Stimulated activated effector memory CD8-positive, alpha-beta T cell treated with anti-CD3 and anti-CD28 coated beads, Interleukin-12 subunit alpha, Interleukin-12 subunit beta, amount 100 ng/mL, for 72 hours (primary cell): ENCODE results near the gene TRIP4.
"Not testable (repeated sequence)": the region's sequence is repeated elsewhere in the genome, so short reads cannot be mapped to it uniquely, and the experiment has no call there.

Experiments used
- ATAC-seq: fragments of 150-1000 bp; cut with Tn5 transposase; 2 replicates; pipeline ENCODE4 v1.10.0; 2021
- DNase-seq, 2 donors: peaks; one replicate each; pipeline ENCODE4 v3.0.0; 2021 to 2022; ENCODE audit warnings: low spot score in 2 of 2
- H3K27ac Mint-ChIP-seq: one replicate; pipeline ENCODE4 v1.8.0; 2022; ENCODE audit warnings: mild to moderate bottlenecking, mixed read lengths
- H3K36me3 Mint-ChIP-seq: one replicate; pipeline ENCODE4 v1.8.0; 2022; ENCODE audit warnings: mild to moderate bottlenecking, mixed read lengths
- H3K4me1 Mint-ChIP-seq: one replicate; pipeline ENCODE4 v1.8.0; 2022; ENCODE audit warnings: mixed read lengths
- H3K4me3 Mint-ChIP-seq: one replicate; pipeline ENCODE4 v1.8.0; 2022; ENCODE audit warnings: mild to moderate bottlenecking, mixed read lengths
- H3K9me3 Mint-ChIP-seq: one replicate; pipeline ENCODE4 v1.8.0; 2022; ENCODE audit warnings: mixed read lengths

The TRIP4 gene

DNA sequence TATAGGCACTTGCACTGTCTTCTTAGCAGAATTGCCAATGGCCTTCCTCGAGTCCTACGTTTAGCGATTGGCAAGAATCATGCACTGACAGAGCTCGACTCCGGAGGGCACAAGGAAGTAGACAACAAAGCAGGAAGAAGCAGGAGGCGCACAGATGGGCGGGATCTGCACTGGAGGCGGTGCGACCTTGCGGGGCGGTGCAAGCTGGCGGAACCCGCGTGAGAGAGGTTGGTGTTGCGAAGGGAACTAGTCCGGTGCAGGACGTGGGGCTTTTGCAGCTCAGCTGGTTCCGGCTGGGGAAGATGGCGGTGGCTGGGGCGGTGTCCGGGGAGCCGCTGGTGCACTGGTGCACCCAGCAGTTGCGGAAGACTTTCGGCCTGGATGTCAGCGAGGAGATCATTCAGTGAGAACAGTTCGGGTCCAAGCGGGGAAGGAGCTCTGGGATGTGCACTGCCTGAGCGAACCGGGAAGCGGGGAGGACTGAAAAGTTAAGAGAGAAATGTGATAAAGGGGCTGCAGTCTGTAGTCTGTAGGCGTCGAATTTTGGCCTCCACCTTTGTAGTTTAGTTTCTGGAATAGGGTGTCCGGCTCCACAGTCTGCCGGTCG lies at the start of gene TRIP4:
TRIP4 (plus strand) TSS at position 275 of the 607 bp plus-strand sequence; CDS start at position 303, 28 bp downstream.
- peak within 1 kb of the TSS; percentile 92 for H3K27ac Mint-ChIP-seq
- H3K36me3 Mint-ChIP-seq: peaks cover 35% of the 10 kb centered on the region
- peak within 1 kb of the TSS; percentile 92 for H3K4me3 Mint-ChIP-seq
- ATAC-seq: peak; percentile 100
- H3K9me3 Mint-ChIP-seq: no peaks in the 10 kb centered on the region
- peak; percentile 87 to 98 for DNase-seq
- H3K4me1 Mint-ChIP-seq: peaks cover 19% of the 10 kb centered on the region

DNA sequence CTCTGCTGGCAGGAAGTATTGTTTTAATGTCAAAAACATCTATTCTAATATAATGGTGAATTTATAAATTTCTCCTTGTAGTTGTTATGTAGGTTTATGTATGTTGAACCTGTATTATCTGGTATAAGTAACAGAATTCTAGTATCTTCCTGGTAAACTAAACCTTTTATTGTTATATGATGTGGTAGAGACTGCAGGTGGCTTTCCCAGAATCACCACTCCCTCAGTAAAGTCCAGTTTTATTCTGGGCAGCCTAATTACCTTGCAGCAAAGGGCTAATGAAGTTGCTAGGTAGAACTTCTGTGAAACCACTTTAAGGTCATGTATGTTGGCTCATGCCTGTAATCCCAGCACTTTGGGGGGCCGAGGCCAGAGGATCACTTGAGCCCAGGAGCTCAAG lies 47.3 kb upstream of the TRIP4 start:
- no peak overlapping the region for H3K27ac Mint-ChIP-seq
- H3K36me3 Mint-ChIP-seq: peaks cover 18% of the 10 kb centered on the region
- ATAC-seq (no peak), DNase-seq (no peak)
- H3K4me3 Mint-ChIP-seq: no peak overlapping the region
- H3K4me1 Mint-ChIP-seq: peaks cover 18% of the 10 kb centered on the region
- no peaks in the 10 kb centered on the region for H3K9me3 Mint-ChIP-seq

DNA sequence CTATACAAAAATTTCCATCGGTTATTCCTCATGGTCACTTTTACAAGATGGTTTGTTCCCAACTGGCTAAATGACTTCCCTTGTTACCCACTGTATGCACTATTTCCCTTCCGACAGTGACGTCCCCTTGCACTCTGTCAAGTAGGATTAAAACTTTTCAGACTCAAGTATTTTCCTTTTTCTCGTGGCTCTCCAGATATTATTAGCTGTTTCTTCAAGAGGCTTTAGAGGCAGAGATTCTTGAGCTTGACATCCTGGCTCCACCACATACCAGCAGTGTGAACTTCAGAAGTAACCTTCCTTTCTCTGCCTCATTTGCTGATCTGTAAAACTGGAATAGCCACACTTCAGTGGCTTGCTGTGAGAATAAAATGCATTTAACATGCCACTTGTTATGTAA lies 45.7 kb upstream of the TRIP4 start:
- Mint-ChIP-seq H3K27ac (no peak overlapping the region), H3K9me3 (no peaks in the 10 kb centered on the region), H3K36me3 (peaks cover 25% of the 10 kb centered on the region), H3K4me3 (no peak overlapping the region), H3K4me1 (peaks cover 8% of the 10 kb centered on the region)
- ATAC-seq: no peak
- no peak for DNase-seq

DNA sequence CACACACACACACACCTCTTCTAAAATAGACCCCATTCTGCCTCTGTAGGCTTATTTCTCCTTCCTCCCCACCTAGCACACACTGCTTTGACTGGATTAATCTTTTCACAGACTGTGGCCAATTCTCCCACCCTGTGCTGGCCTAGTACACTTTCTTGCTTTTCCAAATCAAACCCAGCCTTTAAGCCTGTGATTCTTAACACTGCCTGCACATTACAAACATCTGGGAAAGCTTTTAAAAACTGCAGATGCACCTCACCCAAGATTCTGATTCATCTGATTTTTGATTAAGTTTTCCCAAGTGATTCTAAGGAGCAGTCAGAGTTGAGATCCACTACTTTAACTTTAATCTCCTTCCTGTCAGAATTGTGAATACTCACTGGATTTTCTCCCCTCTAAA lies 44.4 kb upstream of the TRIP4 start:
- no peak overlapping the region for H3K4me3 Mint-ChIP-seq

DNA sequence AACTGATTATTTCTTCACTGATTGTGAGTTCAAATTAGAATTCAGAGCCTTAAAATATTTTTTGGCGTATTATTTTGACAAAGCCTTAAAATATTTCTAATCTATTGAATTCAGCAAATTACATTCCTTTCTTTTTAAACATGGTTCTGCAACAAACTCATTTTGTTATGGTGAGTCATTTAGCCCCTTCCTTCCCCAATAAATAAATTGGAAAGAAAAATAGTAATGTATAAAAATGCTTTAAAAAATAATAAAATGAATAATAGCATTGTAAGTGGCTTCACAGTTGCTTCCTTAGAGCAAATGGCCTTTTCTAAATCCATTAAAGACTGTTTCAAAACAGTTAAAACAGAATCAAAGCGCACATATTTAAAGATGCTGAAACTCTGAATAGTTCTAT lies 43.8 kb upstream of the TRIP4 start:
- Mint-ChIP-seq H3K27ac (no peak overlapping the region), H3K4me3 (no peak overlapping the region), H3K36me3 (peaks cover 31% of the 10 kb centered on the region), H3K4me1 (peaks cover 25% of the 10 kb centered on the region), H3K9me3 (no peaks in the 10 kb centered on the region)
- DNase-seq (no peak), ATAC-seq (no peak)

More for the DNA sequence above, 44.4 kb upstream of the TRIP4 start:
- peaks cover 19% of the 10 kb centered on the region for H3K4me1 Mint-ChIP-seq
- no peak for ATAC-seq
- no peaks in the 10 kb centered on the region for H3K9me3 Mint-ChIP-seq
- DNase-seq: no peak
- H3K27ac Mint-ChIP-seq: no peak overlapping the region
- H3K36me3 Mint-ChIP-seq: peaks cover 31% of the 10 kb centered on the region

DNA sequence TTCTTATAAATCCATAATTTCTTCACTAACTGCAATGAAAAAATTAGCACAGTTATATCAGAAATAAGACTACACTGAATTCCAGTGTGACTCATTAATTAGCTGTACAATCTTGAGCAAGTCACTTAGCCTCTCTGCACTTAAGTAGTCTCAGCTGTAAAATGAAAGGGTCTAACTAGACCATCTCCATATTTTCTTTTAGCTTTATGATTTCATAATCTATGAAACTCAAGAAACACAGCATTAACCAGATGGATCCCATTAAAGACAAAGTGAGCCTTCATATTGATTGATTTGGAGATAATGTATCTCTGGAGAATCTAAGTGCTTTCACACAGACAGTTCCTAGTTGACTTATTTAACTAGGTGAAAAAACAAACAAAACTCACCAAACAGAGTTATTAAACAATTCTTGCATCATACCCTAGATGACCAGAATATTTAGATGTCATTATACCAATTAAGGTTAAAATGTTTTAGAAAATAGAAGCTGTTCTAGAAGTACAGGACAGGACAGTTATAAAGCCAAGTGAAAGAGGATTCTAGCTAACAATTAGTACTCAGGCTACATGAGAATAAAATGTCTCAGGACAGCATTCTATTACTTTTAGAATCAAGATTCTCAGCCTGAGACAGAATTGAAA lies 42.9 kb upstream of the TRIP4 start:
- peaks cover 39% of the 10 kb centered on the region for H3K36me3 Mint-ChIP-seq
- H3K4me3 Mint-ChIP-seq: no peak overlapping the region
- ATAC-seq (no peak), DNase-seq (no peak)
- no peaks in the 10 kb centered on the region for H3K9me3 Mint-ChIP-seq
- no peak overlapping the region for H3K27ac Mint-ChIP-seq
- H3K4me1 Mint-ChIP-seq: peaks cover 25% of the 10 kb centered on the region

DNA sequence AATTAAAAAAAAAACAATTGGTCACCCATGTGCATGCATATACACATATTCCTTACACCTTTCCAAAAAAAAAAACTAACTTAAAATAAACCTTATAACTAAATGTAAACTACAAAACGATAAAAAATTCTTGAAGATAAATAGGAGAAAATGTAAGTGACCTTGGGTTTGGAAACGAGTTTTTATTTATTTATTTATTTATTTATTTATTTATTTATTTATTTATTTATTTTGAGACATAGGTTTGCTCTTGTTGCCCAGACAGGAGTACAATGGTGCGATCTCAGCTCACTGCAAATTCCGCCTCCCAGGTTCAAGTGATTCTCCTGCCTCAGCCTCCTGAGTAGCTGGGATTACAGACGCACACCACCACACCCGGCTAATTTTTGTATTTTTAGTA lies 41.4 kb upstream of the TRIP4 start:
- not testable (repeated sequence) for ATAC-seq, H3K4me3 Mint-ChIP-seq, H3K9me3 Mint-ChIP-seq, H3K27ac Mint-ChIP-seq, DNase-seq
- Mint-ChIP-seq H3K36me3 (peaks cover 40% of the 10 kb centered on the region), H3K4me1 (peaks cover 25% of the 10 kb centered on the region)

DNA sequence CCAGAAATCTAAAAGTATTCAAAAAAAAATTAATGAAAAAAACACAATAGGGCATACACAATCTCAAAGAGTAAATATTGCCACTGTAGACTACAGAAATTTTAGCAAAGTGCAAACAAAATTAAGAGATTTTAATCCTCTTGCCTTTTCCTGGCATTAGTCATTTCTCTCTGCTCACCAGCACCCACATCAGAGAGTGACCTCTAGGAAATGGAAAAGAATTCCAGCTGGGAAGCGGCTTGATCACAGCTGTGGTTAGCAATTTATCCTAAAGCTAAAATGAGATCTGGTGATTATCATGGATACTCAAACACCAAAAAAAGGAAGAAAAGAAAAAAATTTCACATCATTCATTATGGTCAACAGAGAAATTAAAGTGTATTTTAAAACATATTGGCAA lies 39.2 kb upstream of the TRIP4 start:
- DNase-seq (no peak), ATAC-seq (no peak)
- H3K9me3 Mint-ChIP-seq: no peaks in the 10 kb centered on the region
- peaks cover 43% of the 10 kb centered on the region for H3K36me3 Mint-ChIP-seq
- H3K4me1 Mint-ChIP-seq: peaks cover 19% of the 10 kb centered on the region
- no peak overlapping the region for H3K4me3 Mint-ChIP-seq
- H3K27ac Mint-ChIP-seq: peak overlapping the region; percentile 10

DNA sequence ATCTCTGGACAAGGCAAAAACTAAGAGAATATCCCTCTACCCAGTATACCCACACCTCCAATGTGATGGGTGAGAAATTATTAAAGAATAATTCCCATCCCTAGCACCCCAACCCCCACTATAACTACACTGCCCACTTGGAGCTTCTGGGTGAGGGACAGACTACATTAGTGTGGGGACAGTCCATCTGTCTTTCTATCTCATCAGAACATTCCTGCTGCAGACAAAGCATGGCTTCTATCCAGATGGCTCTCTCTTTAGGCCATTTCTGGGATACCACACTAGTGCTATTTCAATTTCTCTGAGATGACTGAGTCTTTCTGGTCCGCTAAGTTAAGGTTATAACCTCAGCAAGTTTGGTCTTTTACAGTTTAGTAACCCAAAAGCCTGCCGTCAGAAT lies 38.3 kb upstream of the TRIP4 start:
- Mint-ChIP-seq H3K4me3 (no peak overlapping the region), H3K36me3 (peaks cover 43% of the 10 kb centered on the region), H3K27ac (no peak overlapping the region), H3K9me3 (no peaks in the 10 kb centered on the region), H3K4me1 (peaks cover 17% of the 10 kb centered on the region)
- DNase-seq (no peak), ATAC-seq (no peak)

DNA sequence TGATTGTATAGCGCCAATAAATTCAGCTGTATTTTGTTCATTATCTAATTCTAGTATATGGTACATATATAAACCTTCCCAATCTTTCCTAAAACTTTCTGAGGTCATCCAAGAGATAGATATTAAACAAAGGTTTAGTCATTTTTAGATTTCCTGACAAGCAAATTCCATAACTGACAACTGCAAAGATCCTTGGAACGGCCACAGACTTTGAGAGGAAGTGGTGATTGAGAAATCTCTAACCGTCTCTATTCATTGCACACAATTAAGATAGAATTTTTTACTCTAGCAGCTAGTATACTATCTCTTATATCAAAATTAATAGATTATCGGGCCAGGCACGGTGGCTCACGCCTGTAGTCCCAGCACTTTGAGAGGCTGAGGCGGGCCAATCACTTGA lies 36.4 kb upstream of the TRIP4 start:
- no peak for DNase-seq
- peaks cover 53% of the 10 kb centered on the region for H3K36me3 Mint-ChIP-seq

DNA sequence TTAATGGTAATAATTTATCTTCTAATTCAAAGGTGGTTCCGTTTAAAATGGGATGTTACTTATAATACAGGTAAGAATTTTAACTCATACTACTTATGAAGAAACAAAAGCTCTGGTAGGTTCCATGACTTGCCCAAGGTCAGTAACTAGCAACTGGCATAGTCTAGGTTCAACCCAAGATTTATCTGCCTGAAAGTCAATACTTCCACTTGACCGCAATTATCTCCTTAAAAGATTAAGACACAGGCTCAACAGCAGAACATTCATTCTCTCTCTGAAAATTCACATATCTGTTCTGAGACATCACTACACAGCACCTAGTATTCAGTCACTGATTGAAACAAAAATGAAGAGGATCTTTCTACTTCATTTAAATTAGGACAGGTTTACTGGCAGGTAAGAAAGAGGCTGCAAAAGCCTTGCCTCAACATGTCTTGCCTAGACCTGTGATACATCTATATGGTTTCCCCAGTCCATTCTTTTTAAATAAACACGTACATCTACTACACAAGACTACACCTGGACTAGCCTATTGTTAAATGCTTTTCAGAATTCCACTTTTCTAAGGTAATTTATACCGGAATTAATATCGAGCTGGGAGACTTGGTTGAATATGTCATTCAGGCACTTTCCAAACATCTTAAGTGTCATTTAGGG lies 32.8 kb upstream of the TRIP4 start:
- ATAC-seq (no peak), DNase-seq (no peak)
- Mint-ChIP-seq H3K27ac (peak overlapping the region; percentile 95), H3K36me3 (peaks cover 20% of the 10 kb centered on the region), H3K9me3 (no peaks in the 10 kb centered on the region), H3K4me3 (peak overlapping the region; percentile 91), H3K4me1 (peaks cover 27% of the 10 kb centered on the region)

More for the DNA sequence above, 36.4 kb upstream of the TRIP4 start:
- ATAC-seq: no peak
- Mint-ChIP-seq H3K9me3 (no peaks in the 10 kb centered on the region), H3K4me1 (peaks cover 30% of the 10 kb centered on the region), H3K4me3 (no peak overlapping the region), H3K27ac (no peak overlapping the region)

DNA sequence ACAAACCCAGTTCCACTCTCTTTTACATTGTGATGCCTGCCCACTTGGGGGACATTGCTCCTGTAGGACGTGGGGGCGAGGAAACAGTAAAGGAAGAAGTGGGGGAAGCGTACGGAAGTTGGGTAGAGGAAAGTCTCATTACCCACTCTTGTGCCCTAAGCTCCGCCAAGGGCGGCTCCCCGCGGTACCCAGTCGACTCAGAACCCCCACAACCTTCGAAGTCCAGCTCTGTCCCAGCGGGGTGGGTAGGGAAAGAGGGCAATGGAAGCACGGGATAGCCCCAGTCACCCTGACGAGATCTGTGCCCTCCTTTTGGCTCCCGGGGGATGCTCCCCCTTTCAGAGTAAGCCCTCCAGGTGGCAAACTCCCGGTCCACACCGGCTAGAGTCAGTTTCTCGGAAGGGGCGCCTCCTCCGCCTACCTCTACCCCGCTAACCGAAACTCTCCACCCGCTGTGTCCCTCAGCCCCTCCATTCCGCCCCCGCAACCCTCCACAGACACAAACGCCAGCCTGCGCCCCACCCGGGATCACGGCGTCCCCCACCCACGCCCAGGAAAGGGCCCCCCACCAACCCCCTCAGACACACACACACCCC lies 32.2 kb upstream of the TRIP4 start:
- Mint-ChIP-seq H3K4me1 (peaks cover 27% of the 10 kb centered on the region), H3K9me3 (no peaks in the 10 kb centered on the region), H3K36me3 (peaks cover 20% of the 10 kb centered on the region), H3K4me3 (peak overlapping the region; percentile 91), H3K27ac (peak overlapping the region; percentile 95)
- ATAC-seq: peak; percentile 59
- DNase-seq: peak; percentile 7 to 78

DNA sequence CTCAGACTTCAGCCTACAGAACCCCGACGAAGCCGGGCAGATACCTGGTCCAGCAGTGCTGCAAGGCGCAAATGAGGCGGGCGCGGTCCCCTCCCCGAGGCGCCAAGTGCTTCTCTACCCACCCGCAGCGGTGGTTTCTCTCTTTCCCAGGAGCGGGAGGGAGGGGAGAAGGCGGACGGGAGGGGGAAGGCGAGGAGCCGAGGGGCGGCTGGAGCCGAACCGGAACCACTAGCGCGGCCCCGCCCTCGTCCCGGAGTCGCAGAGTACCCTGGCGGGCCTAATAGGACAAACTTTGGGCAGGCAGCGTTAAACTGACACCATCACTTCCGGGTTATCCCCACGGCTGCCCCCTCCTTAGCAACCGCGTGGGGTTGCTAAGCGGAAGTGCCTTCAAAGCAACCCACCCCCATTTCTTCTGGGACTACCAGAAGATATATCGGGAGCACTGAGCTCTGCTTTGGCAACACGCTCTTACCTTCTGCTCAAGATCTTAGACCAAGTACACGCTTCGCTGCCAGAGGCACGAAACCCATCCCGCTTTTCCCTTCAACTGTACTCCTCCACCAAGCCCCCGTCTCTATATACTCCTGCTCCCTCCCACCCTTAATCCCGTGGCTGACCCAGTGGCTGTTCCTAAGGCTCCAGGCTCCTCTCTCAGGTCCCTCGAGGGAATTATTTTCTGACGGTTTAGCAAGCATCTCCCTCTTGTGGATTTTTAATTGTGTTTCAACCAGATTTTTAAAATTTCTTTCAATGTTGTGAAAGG lies 31.5 kb upstream of the TRIP4 start, which contains the start of gene CSNK1G1:
CSNK1G1 (minus strand) TSS at position 230 of the 766 bp plus-strand sequence. CDS start 55,674 bp downstream, outside the sequence.
- Mint-ChIP-seq H3K4me1 (peaks cover 27% of the 10 kb centered on the region), H3K27ac (peak within 1 kb of the TSS; percentile 95), H3K9me3 (no peaks in the 10 kb centered on the region), H3K36me3 (peaks cover 20% of the 10 kb centered on the region), H3K4me3 (peak within 1 kb of the TSS; percentile 91)
- peak; percentile 99 for ATAC-seq
- peak; percentile 73 to 92 for DNase-seq

DNA sequence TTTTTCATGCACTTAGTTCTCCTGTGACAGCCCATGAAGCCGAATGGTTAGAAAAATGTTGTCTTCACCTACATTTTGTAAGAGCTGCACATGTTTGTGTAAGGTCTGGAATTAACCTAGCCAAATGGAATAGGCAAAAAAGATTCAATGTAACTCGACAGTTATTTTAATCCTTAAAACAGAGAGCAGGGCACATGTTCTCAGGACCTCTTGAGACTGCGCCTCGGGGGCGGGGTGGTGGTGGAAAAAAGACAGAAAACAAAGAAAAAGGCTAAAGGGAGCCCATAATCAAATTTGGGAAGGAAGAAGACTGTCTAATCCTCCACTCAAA lies 31.0 kb upstream of the TRIP4 start:
- Mint-ChIP-seq H3K4me1 (peaks cover 27% of the 10 kb centered on the region), H3K4me3 (peak overlapping the region; percentile 91), H3K27ac (peak overlapping the region; percentile 95), H3K36me3 (peaks cover 15% of the 10 kb centered on the region), H3K9me3 (no peaks in the 10 kb centered on the region)
- no peak for DNase-seq
- ATAC-seq: no peak

DNA sequence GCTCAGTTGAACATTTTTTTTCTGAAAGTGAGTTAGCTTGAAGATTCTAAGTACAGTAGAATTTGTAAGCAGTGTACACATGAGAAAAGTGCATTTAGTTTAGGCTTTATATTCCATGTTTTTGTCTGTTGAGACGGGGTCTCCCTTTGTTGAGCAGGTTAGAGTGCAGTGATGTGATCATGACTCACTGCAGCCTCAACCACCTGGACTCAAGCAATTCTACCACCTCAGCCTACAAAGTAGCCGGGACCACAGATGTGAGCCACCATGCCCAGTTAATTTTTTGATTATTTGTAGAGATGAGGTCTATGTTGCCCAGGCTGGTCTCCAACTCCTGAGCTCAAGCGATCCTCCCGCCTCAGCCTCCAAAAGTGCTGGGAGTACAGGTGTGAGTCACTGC lies 26.4 kb upstream of the TRIP4 start:
- ATAC-seq: no peak
- peaks cover 13% of the 10 kb centered on the region for H3K4me1 Mint-ChIP-seq
- peaks cover 34% of the 10 kb centered on the region for H3K36me3 Mint-ChIP-seq

More for the DNA sequence above, 26.4 kb upstream of the TRIP4 start:
- no peak for DNase-seq
- Mint-ChIP-seq H3K4me3 (no peak overlapping the region), H3K9me3 (no peaks in the 10 kb centered on the region), H3K27ac (no peak overlapping the region)
